Vagina (tissue), 2 donors: ENCODE results near the gene MYLK.

Source experiments
- CTCF ChIP-seq, 3 experiments: fragments of 450-650 bp in 2 of 3; fragments of 200-600 bp in 1 of 3; sonication (generic) in 1 of 3; IDR thresholded peaks; one replicate each; pipeline ENCODE4 v1.5.1; 2017 to 2019; ENCODE audit warnings: antibody characterized with exemption in 3 of 3, mild to moderate bottlenecking in 2 of 3, moderate library complexity in 2 of 3
- POLR2A ChIP-seq, 2 donors: fragments of 450-650 bp; IDR thresholded peaks; one replicate each; pipeline ENCODE4 v1.6.1; 2017; ENCODE audit warnings: antibody characterized with exemption in 2 of 2, mild to moderate bottlenecking in 2 of 2, moderate library complexity in 2 of 2

- TF ChIP-seq CTCF (IDR thresholded peaks at IDR 0.05) (no peak), POLR2A (IDR thresholded peaks at IDR 0.05) (no peak)
These were observed 270.6 kb downstream of the MYLK start for GRCh38 chr3:123613543-123613942.
